ENCODE data around the gene BCL11A. TPM values are rescaled to one million over a fixed set of nuclear protein-coding genes. Genes with fewer than 3 reads are reported as not detected.

The BCL11A gene
- total and polyA plus RNA-seq, 10 donors, result 41.1 to 121 (median 84.0) TPM

- Histone ChIP-seq H3K9me3 (no peaks in the 10 kb centered on the region), H3K4me1 (peaks cover 4 to 57% (median 21%) of the 10 kb centered on the region in 6 donors), H3K36me3 (no peaks in the 10 kb centered on the region), H3K4me3 (no peak overlapping the region), H3K27me3 (replicated peaks in 1 of 7) (no peaks in the 10 kb centered on the region), H3K27ac (no peak overlapping the region)
- DNase-seq, result peak; percentile 66
- WGBS, 5 donors, result 67 to 77% (median 75%) methylated on average over 7 of the region's 7 CpGs
- TF ChIP-seq POLR2A (IDR thresholded peaks at IDR 0.05) (no peak), POLR2AphosphoS5 (IDR thresholded peaks at IDR 0.05) (no peak), CTCF (IDR thresholded peaks at IDR 0.05 in 8 of 11, conservative IDR thresholded peaks at IDR 0.05 in 3 of 11) (no peak)
- intact Hi-C loops (cut with DNase I; ENCODE audit: low total_unique reads), result no loop called here
These were observed 116.3 kb downstream of the BCL11A start for GRCh38 chr2:60437080-60437696.

GRCh38 chr2:60433018-60433596, 120.3 kb downstream of the BCL11A start:
- Histone ChIP-seq H3K9me3 (no peaks in the 10 kb centered on the region), H3K27me3 (replicated peaks in 1 of 7) (no peaks in the 10 kb centered on the region), H3K27ac (no peak overlapping the region), H3K4me1 (peaks cover 0 to 17% (median 0%) of the 10 kb centered on the region in 6 donors), H3K36me3 (no peaks in the 10 kb centered on the region), H3K4me3 (no peak overlapping the region)
- 57 to 78% (median 63%) methylated on average over 5 of the region's 5 CpGs for WGBS, 5 donors
- DNase-seq, result no peak
- intact Hi-C loops (cut with DNase I; ENCODE audit: low total_unique reads), result no loop called here
- TF ChIP-seq CTCF (IDR thresholded peaks at IDR 0.05 in 8 of 11, conservative IDR thresholded peaks at IDR 0.05 in 3 of 11) (no peak), POLR2A (IDR thresholded peaks at IDR 0.05) (no peak), POLR2AphosphoS5 (IDR thresholded peaks at IDR 0.05) (no peak)

GRCh38 chr2:60432035-60432601, 121.3 kb downstream of the BCL11A start:
- Histone ChIP-seq H3K4me3 (no peak overlapping the region), H3K9me3 (no peaks in the 10 kb centered on the region), H3K36me3 (no peaks in the 10 kb centered on the region), H3K27ac (no peak overlapping the region), H3K4me1 (peaks cover 0 to 7% (median 0%) of the 10 kb centered on the region in 6 donors), H3K27me3 (replicated peaks in 1 of 7) (no peaks in the 10 kb centered on the region)
- DNase-seq, result no peak
- WGBS, 5 donors, result 83 to 96% (median 90%) methylated on average over 8 of the region's 8 CpGs
- intact Hi-C loops (cut with DNase I; ENCODE audit: low total_unique reads), result no loop called here
- TF ChIP-seq POLR2AphosphoS5 (IDR thresholded peaks at IDR 0.05) (no peak), POLR2A (IDR thresholded peaks at IDR 0.05) (no peak), CTCF (IDR thresholded peaks at IDR 0.05 in 8 of 11, conservative IDR thresholded peaks at IDR 0.05 in 3 of 11) (no peak)

- 70 to 89% (median 82%) methylated on average over 4 of the region's 4 CpGs for WGBS, 5 donors
- no peak overlapping the region for H3K27ac ChIP-seq
- H3K36me3 ChIP-seq, result no peaks in the 10 kb centered on the region
- intact Hi-C loops (cut with DNase I; ENCODE audit: low total_unique reads), result no loop called here
- H3K4me3 ChIP-seq, result no peak overlapping the region
- no peak for DNase-seq
- no peak for TF ChIP-seq CTCF (IDR thresholded peaks at IDR 0.05 in 8 of 11, conservative IDR thresholded peaks at IDR 0.05 in 3 of 11)
- no peak for TF ChIP-seq POLR2A (IDR thresholded peaks at IDR 0.05)
- TF ChIP-seq POLR2AphosphoS5 (IDR thresholded peaks at IDR 0.05), result no peak
- H3K9me3 ChIP-seq, result no peaks in the 10 kb centered on the region
- H3K27me3 ChIP-seq (replicated peaks in 1 of 7), result no peaks in the 10 kb centered on the region
- H3K4me1 ChIP-seq, result peaks cover 0 to under 1% (median 0%) of the 10 kb centered on the region in 6 donors
These were observed 123.8 kb downstream of the BCL11A start for GRCh38 chr2:60429681-60430080.
